HEK293 (cell line): Measurements from ENCODE around the gene FDCSP.

ENCODE experiments used
- YY1 ChIP-seq: fragments of 450-650 bp; formaldehyde crosslinking; IDR thresholded peaks from 2 replicates; pipeline ENCODE4 v1.5.1; 2018; ENCODE audit warnings: missing biosample characterization, missing genetic modification characterization
- ZBTB21 ChIP-seq: fragments of 450-650 bp; formaldehyde crosslinking; IDR thresholded peaks from 2 replicates; pipeline ENCODE4 v1.5.1; 2017; ENCODE audit warnings: missing biosample characterization, missing genetic modification characterization
- ZNF223 ChIP-seq: fragments of 450-650 bp; formaldehyde crosslinking; IDR thresholded peaks from 2 replicates; pipeline ENCODE4 v1.5.1; 2016; ENCODE audit warnings: missing biosample characterization, missing genetic modification characterization
- ZNF24 ChIP-seq: fragments of 450-650 bp; formaldehyde crosslinking; IDR thresholded peaks from 2 replicates; pipeline ENCODE4 v1.5.1; 2016; ENCODE audit warnings: missing biosample characterization, missing genetic modification characterization
- ZNF311 ChIP-seq: fragments of 450-650 bp; formaldehyde crosslinking; IDR thresholded peaks from 2 replicates; pipeline ENCODE4 v1.5.1; 2017; ENCODE audit warnings: missing biosample characterization, missing genetic modification characterization, borderline replicate concordance
- TF ChIP-seq, protein P1 (sequence below): fragments of 450-650 bp; formaldehyde crosslinking; optimal IDR thresholded peaks from 2 replicates; pipeline ENCODE3; 2016; ENCODE audit warnings: missing biosample characterization, mild to moderate bottlenecking, missing genetic modification characterization
- TF ChIP-seq, protein P2 (sequence below): fragments of 450-650 bp; formaldehyde crosslinking; IDR thresholded peaks from 2 replicates; pipeline ENCODE4 v1.5.1; 2016; ENCODE audit warnings: missing biosample characterization, missing genetic modification characterization
- TF ChIP-seq, protein P3 (sequence below): fragments of 450-650 bp; formaldehyde crosslinking; IDR thresholded peaks from 2 replicates; pipeline ENCODE4 v1.5.1; 2016; ENCODE audit warnings: missing biosample characterization, missing genetic modification characterization
- TF ChIP-seq, protein P4 (sequence below): fragments of 450-650 bp; formaldehyde crosslinking; IDR thresholded peaks from 2 replicates; pipeline ENCODE4 v1.5.1; 2016; ENCODE audit warnings: missing biosample characterization, missing genetic modification characterization

DNA sequence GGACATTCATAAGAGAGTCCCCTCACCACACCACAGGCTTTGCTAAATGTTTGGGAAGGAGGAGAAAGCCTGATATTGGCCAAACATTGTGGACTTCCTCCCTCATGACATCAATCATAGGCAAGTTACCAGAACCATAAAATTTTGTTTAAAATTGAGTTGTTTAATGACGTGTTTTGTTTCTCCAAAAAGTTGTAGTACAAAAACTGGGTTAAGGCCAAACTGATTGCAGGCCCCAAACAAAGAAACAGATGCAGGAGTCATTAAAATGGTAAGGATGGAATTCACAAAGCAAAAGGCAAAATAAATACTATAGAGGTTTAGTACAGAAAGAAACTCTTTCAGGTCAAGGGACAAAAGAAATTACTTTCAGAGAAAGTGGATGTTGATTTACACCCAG, 34.3 kb upstream of the FDCSP start:
- TF ChIP-seq ZBTB21, result no peak
- TF ChIP-seq, protein P1, sequence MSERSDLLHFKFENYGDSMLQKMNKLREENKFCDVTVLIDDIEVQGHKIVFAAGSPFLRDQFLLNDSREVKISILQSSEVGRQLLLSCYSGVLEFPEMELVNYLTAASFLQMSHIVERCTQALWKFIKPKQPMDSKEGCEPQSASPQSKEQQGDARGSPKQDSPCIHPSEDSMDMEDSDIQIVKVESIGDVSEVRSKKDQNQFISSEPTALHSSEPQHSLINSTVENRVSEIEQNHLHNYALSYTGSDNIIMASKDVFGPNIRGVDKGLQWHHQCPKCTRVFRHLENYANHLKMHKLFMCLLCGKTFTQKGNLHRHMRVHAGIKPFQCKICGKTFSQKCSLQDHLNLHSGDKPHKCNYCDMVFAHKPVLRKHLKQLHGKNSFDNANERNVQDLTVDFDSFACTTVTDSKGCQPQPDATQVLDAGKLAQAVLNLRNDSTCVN (tag by site-specific recombination), result no peak
- no peak for TF ChIP-seq YY1
- TF ChIP-seq, protein P2, sequence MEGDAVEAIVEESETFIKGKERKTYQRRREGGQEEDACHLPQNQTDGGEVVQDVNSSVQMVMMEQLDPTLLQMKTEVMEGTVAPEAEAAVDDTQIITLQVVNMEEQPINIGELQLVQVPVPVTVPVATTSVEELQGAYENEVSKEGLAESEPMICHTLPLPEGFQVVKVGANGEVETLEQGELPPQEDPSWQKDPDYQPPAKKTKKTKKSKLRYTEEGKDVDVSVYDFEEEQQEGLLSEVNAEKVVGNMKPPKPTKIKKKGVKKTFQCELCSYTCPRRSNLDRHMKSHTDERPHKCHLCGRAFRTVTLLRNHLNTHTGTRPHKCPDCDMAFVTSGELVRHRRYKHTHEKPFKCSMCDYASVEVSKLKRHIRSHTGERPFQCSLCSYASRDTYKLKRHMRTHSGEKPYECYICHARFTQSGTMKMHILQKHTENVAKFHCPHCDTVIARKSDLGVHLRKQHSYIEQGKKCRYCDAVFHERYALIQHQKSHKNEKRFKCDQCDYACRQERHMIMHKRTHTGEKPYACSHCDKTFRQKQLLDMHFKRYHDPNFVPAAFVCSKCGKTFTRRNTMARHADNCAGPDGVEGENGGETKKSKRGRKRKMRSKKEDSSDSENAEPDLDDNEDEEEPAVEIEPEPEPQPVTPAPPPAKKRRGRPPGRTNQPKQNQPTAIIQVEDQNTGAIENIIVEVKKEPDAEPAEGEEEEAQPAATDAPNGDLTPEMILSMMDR (tag by site-specific recombination), result no peak
- TF ChIP-seq, protein P3, sequence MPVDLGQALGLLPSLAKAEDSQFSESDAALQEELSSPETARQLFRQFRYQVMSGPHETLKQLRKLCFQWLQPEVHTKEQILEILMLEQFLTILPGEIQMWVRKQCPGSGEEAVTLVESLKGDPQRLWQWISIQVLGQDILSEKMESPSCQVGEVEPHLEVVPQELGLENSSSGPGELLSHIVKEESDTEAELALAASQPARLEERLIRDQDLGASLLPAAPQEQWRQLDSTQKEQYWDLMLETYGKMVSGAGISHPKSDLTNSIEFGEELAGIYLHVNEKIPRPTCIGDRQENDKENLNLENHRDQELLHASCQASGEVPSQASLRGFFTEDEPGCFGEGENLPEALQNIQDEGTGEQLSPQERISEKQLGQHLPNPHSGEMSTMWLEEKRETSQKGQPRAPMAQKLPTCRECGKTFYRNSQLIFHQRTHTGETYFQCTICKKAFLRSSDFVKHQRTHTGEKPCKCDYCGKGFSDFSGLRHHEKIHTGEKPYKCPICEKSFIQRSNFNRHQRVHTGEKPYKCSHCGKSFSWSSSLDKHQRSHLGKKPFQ, result no peak
- no peak for TF ChIP-seq ZNF223 (tag by site-specific recombination)
- TF ChIP-seq, protein P4, sequence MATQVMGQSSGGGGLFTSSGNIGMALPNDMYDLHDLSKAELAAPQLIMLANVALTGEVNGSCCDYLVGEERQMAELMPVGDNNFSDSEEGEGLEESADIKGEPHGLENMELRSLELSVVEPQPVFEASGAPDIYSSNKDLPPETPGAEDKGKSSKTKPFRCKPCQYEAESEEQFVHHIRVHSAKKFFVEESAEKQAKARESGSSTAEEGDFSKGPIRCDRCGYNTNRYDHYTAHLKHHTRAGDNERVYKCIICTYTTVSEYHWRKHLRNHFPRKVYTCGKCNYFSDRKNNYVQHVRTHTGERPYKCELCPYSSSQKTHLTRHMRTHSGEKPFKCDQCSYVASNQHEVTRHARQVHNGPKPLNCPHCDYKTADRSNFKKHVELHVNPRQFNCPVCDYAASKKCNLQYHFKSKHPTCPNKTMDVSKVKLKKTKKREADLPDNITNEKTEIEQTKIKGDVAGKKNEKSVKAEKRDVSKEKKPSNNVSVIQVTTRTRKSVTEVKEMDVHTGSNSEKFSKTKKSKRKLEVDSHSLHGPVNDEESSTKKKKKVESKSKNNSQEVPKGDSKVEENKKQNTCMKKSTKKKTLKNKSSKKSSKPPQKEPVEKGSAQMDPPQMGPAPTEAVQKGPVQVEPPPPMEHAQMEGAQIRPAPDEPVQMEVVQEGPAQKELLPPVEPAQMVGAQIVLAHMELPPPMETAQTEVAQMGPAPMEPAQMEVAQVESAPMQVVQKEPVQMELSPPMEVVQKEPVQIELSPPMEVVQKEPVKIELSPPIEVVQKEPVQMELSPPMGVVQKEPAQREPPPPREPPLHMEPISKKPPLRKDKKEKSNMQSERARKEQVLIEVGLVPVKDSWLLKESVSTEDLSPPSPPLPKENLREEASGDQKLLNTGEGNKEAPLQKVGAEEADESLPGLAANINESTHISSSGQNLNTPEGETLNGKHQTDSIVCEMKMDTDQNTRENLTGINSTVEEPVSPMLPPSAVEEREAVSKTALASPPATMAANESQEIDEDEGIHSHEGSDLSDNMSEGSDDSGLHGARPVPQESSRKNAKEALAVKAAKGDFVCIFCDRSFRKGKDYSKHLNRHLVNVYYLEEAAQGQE (tag by site-specific recombination), result no peak
- TF ChIP-seq ZNF311 (tag by site-specific recombination), result no peak
- no peak for TF ChIP-seq ZNF24 (tag by site-specific recombination)
